GM12864 (cell line): Measurements from ENCODE around the gene GREB1L.

Experiments used
- DNase-seq: peaks from one replicate; pipeline ENCODE4 v3.0.0-alpha.2; 2011; ENCODE audit warnings: low read depth
- H3K4me3 ChIP-seq: 2 replicates; pipeline ENCODE4 v1.5.1; 2011; ENCODE audit warnings: mild to moderate bottlenecking, low read depth, low read length, control low read depth
- CTCF ChIP-seq: IDR thresholded peaks from 2 replicates; pipeline ENCODE4 v1.5.1; 2011; ENCODE audit warnings: low read depth, mild to moderate bottlenecking, moderate library complexity, low read length, control low read depth, inconsistent platforms; ENCODE audit errors: missing control alignments

The GREB1L gene

GRCh38 chr18:21452796-21453510 is 210.9 kb downstream of the GREB1L start:
- TF ChIP-seq CTCF = no peak
- DNase-seq = no peak
- no peak overlapping the region for H3K4me3 ChIP-seq

- DNase-seq = no peak
- TF ChIP-seq CTCF = no peak
- H3K4me3 ChIP-seq = no peak overlapping the region
Observed at GRCh38 chr18:21453511-21453901, 211.5 kb downstream of the GREB1L start.

GRCh38 chr18:21454725-21455124 is 212.7 kb downstream of the GREB1L start:
- TF ChIP-seq CTCF = no peak

GRCh38 chr18:21456428-21457178 is 214.6 kb downstream of the GREB1L start:
- H3K4me3 ChIP-seq = no peak overlapping the region
- DNase-seq = no peak
- no peak for TF ChIP-seq CTCF

More at GRCh38 chr18:21454725-21455124, 212.7 kb downstream of the GREB1L start:
- DNase-seq = no peak
- no peak overlapping the region for H3K4me3 ChIP-seq

GRCh38 chr18:21457179-21457535 is 215.1 kb downstream of the GREB1L start:
- no peak for TF ChIP-seq CTCF
- DNase-seq = no peak
- no peak overlapping the region for H3K4me3 ChIP-seq

- no peak overlapping the region for H3K4me3 ChIP-seq
- TF ChIP-seq CTCF = no peak
- DNase-seq = no peak
Observed at GRCh38 chr18:21458310-21458709, 216.3 kb downstream of the GREB1L start.
